HG03025 (cell line): ENCODE results near the gene SWAP70.
"Not testable (repeated sequence)": the region's sequence is repeated elsewhere in the genome, so short reads cannot be mapped to it uniquely, and the experiment has no call there.

Experiments
- ATAC-seq: cut with Tn5 transposase; IDR thresholded peaks from one replicate; pipeline ENCODE4 v1.9.1; 2021; ENCODE audit warnings: mild to moderate bottlenecking, moderate library complexity; ENCODE audit not compliant: unreplicated experiment, low FRiP score

The SWAP70 gene

DNA sequence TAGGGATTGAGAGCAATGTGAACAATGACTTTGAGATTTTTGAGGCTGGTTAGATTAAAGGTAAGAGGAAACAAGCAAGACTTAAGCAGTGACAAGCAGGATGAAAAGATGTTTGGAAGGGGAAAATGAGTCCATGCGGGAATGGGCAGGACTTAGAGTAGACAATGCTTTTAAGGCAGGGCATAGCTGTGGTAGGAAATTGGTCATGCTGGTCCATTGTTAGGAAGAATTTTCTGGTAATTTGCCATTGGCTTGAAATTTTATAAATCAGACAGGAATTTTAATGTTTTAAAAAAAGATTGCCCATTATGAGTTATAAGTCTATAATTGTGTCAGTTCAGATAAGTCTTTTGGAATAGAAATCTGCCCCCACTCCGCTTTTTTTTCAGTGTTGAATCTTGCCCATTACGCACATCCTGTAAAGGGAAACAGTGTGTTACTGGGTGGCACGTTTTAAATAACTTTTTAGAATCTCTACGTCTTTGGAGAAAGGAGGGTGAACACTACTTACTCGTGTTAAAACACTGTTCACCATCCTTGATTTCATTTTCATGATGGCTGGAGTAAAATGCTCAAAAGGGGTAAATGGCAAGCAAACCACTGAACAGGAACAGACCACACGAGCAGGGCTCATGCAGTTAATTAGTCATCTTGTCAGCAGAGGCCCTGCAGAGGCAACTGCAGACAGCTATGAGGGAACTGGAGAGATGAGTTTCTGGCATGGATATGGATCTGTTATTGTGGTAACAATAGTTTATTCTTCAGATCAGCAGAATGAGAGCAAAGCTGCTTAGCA, 25.0 kb downstream of the SWAP70 start:
- ATAC-seq, result no peak

DNA sequence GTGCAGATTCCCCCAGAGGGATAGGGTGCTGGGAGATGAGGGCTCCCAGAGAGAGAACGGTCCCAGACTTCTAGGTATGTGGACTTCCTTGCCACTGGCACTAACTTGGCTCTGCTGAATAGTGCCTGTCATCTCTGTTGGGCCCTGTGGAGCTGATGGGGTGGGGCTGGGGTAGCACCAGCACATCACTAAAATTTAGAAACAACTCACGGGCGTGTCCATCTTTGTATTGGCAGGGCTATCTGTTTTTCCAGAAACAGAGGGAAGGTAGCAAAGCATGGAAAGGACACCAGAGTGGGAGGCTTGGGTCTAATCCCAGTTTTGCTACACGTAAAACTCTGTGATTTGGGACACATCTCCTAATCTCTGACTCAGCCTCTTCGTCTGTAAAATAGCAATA, 25.8 kb downstream of the SWAP70 start:
- ATAC-seq, result no peak

DNA sequence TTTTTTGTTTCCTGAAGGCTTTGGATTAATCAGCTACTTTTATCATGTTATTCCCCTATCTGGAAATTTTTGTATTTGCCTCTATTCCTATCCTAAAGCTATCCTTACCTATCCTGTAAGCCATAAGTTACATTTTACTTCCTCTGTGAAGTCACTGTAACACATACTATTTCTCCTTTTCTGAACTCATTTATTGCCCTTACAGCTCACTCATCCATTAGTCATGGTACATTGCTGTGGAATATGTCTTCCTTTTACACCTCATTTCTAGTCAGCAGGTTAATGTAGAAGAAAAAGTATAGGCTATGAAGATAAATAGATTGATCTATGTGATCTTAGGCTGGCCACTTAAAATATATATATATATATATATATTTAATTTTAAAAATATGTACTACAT, 28.0 kb downstream of the SWAP70 start:
- no peak for ATAC-seq

DNA sequence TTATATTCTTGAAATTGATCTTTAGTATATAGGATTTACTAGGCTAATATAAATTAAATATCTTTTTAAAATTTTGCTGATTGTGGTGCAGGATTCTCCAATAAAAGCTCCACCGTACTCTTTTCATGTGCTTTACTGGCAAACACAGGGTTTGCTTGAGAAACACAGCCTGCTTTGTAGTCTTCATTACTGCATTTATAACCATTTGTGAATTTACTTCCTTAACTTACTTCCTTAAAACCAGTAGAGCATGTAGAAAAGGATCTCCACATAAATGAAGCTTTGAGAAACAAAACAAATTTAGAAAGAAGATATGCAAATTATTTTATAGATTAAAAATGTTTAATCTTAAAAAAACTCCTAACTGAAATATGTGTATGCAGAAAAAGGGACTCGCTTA, 28.8 kb downstream of the SWAP70 start:
- no peak for ATAC-seq

DNA sequence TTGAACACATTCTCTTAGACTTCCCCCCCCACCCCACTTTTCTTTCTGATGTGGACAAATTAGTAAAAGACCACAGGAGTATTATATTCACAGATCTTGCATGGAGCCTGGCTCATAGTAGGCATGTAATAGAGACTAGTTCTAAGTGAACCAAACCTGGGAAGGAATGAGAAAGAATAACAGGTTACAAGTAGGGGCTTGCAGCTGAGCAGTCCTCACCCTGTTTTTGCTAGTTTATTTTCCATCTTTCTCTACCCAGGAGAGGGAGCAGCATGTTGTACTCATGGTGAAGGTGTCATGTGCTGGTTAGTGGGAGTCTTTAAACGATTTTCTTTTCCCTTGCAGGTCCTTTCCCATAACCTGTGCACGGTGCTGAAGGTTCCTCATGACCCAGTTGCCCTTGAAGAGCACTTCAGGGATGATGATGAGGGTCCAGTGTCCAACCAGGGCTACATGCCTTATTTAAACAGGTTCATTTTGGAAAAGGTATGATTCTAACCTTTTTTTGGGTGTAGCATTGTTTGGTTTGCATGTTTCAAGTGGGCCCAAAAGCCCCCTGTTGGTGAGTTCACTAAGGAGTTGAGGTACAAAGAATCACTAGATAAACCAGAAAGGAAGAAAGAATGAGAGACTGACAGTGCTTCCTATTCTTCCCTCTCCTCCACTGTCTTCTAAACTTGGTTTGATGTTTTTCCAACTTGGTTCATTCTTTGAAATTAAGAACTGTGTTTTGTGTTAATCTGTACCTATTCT, 30.1 kb downstream of the SWAP70 start:
- no peak for ATAC-seq

- ATAC-seq, result not testable (repeated sequence)
Observed at GRCh38 chr11:9695228-9695627, 31.4 kb downstream of the SWAP70 start.

GRCh38 chr11:9697766-9698165, 33.9 kb downstream of the SWAP70 start:
- no peak for ATAC-seq

DNA sequence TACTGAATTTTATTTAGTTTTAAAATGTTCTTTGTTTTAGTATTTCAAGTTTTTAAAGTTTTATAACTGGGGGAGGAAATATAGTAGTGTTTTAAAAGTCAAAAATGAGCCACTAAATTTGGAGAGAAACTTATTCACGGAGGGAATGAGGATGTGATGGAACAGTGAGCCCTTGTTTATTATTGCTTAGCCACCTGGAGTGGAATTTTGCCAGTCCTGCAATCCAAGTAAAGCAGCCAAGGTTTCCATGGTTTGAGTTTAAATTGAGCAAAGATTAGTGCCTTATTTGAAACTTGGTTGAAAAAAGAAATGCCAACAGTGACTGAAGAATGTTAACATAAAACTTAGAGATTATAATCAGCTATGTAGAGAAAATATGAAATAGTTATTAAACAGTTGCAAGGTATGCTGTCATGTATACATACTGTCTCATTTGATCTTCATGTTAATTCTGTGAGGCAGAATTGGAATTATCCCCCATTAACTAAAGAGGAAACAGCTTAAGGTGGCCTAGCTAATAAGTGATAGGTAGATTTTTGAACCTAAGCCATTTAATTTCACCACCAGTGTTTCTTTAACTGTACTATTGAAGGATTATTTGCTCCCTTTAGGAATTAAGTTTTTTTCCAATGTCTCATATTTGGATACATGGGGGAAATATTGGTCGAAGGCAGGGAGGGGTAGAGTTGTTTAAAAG, 36.4 kb downstream of the SWAP70 start:
- no peak for ATAC-seq

- ATAC-seq, result no peak
Observed at GRCh38 chr11:9701799-9702198, 37.9 kb downstream of the SWAP70 start.

DNA sequence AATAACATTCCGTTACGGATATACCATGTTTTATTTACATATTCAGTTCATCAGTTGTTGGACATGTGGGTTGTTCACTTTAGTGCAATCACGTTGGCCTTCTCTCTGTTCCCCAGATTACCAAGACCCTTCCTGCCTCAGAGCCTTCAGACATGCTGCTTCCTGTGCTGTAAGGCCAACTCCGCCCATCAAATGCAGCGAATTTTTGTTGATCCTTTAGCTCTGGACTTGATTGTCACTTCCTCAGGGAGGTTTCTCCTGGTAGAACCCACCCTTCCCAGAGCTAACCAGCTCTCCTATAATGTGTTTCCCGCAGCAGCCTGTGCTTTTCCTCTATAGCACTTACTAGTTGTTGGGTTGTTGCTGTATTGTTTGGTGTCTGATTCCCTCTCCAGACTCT, 39.4 kb downstream of the SWAP70 start:
- ATAC-seq, result no peak

- ATAC-seq, result no peak
Observed at GRCh38 chr11:9704037-9704436, 40.2 kb downstream of the SWAP70 start.

GRCh38 chr11:9704620-9705019, 40.7 kb downstream of the SWAP70 start:
- no peak for ATAC-seq

GRCh38 chr11:9705361-9705760, 41.5 kb downstream of the SWAP70 start:
- ATAC-seq, result not testable (repeated sequence)

- ATAC-seq, result no peak
Observed at GRCh38 chr11:9708544-9708943, 44.7 kb downstream of the SWAP70 start.

GRCh38 chr11:9710223-9710622, 46.3 kb downstream of the SWAP70 start:
- no peak for ATAC-seq

DNA sequence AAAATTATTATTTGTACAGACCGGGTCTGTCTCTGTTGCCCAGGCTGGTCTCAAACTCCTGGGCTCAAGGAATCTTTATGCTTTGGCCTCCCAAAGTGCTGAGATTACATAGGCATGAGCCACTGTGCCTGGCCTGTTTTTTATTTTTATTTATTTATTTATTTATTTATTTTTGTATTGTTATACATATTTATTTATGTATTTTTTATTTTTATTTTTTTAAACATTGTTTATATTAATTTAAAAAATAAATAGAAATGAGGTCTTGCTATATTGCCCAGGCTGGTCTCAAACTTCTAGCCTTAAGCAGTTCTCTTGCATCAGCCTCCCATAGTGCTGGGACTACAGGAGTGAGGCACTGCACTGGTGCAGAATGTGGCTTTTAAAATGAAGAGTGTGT, 47.0 kb downstream of the SWAP70 start:
- no peak for ATAC-seq

- no peak for ATAC-seq
Observed at GRCh38 chr11:9711454-9712307, 47.8 kb downstream of the SWAP70 start.

- no peak for ATAC-seq
Observed at GRCh38 chr11:9714272-9714940, 50.5 kb downstream of the SWAP70 start.

- ATAC-seq, result no peak
Observed at GRCh38 chr11:9716275-9717039, 52.6 kb downstream of the SWAP70 start.
